RWPE2 (cell line): Measurements from ENCODE around the gene RBM6.
"Not testable (repeated sequence)": the region's sequence is repeated elsewhere in the genome, so short reads cannot be mapped to it uniquely, and the experiment has no call there.

Source experiments
- ATAC-seq: fragments of 200-7000 bp; cut with Tn5 transposase; 3 replicates; pipeline ENCODE4 v1.9.1; 2021; ENCODE audit warnings: low read depth
- DNase-seq: peaks from one replicate; pipeline ENCODE4 v3.0.0-alpha.2; 2020; ENCODE audit warnings: low spot score
- H3K27ac ChIP-seq: fragments of 450-650 bp; 2 replicates; pipeline ENCODE4 v1.5.1; 2017; ENCODE audit warnings: mild to moderate bottlenecking; ENCODE audit not compliant: poor library complexity, severe bottlenecking
- H3K27me3 ChIP-seq: fragments of 250-450 bp; sonication (Bioruptor Pico); 2 replicates; pipeline ENCODE4 v1.5.1; 2021; ENCODE audit warnings: mild to moderate bottlenecking, moderate library complexity; ENCODE audit not compliant: insufficient read depth, poor library complexity, severe bottlenecking
- H3K36me3 ChIP-seq: fragments of 250-450 bp; sonication (Bioruptor Pico); 2 replicates; pipeline ENCODE4 v1.5.1; 2020; ENCODE audit warnings: low read depth, mild to moderate bottlenecking, moderate library complexity
- H3K4me1 ChIP-seq: fragments of 250-450 bp; sonication (Bioruptor Pico); 2 replicates; pipeline ENCODE4 v1.5.1; 2021; ENCODE audit warnings: mild to moderate bottlenecking, moderate library complexity; ENCODE audit not compliant: insufficient read depth, poor library complexity, severe bottlenecking
- H3K4me3 ChIP-seq: fragments of 250-450 bp; sonication (Bioruptor Pico); 2 replicates; pipeline ENCODE4 v1.5.1; 2021; ENCODE audit warnings: mild to moderate bottlenecking, moderate library complexity; ENCODE audit not compliant: severe bottlenecking
- H3K9me3 ChIP-seq: fragments of 250-450 bp; sonication (Bioruptor Pico); 2 replicates; pipeline ENCODE4 v1.5.1; 2021; ENCODE audit warnings: mild to moderate bottlenecking, moderate library complexity; ENCODE audit not compliant: severe bottlenecking
- CTCF ChIP-seq: fragments of 450-650 bp; IDR thresholded peaks from one replicate; pipeline ENCODE4 v1.5.1; 2017; ENCODE audit warnings: mild to moderate bottlenecking, moderate library complexity; ENCODE audit not compliant: poor library complexity, severe bottlenecking

Gene RBM6

GRCh38 chr3:50015918-50016317 is 76.0 kb downstream of the RBM6 start:
- no peaks in the 10 kb centered on the region for H3K4me1 ChIP-seq
- no peak overlapping the region for H3K27ac ChIP-seq
- peaks cover 12% of the 10 kb centered on the region for H3K36me3 ChIP-seq
- H3K27me3 ChIP-seq: no peaks in the 10 kb centered on the region
- DNase-seq: no peak
- no peak overlapping the region for H3K4me3 ChIP-seq
- ATAC-seq: no peak
- H3K9me3 ChIP-seq: peaks cover 2% of the 10 kb centered on the region
- no peak for TF ChIP-seq CTCF

GRCh38 chr3:50028346-50028745 is 88.4 kb downstream of the RBM6 start:
- Histone ChIP-seq H3K9me3 (no peaks in the 10 kb centered on the region), H3K4me1 (no peaks in the 10 kb centered on the region), H3K27ac (no peak overlapping the region), H3K36me3 (peaks cover 19% of the 10 kb centered on the region), H3K4me3 (no peak overlapping the region), H3K27me3 (no peaks in the 10 kb centered on the region)
- TF ChIP-seq CTCF: no peak
- DNase-seq: no peak
- ATAC-seq: no peak

- H3K27ac ChIP-seq, H3K4me1 ChIP-seq, H3K4me3 ChIP-seq, H3K27me3 ChIP-seq, H3K9me3 ChIP-seq, ATAC-seq, DNase-seq: not testable (repeated sequence)
- H3K36me3 ChIP-seq: peaks cover 11% of the 10 kb centered on the region; the same call in 1 of the 2 replicates
Observed at GRCh38 chr3:50031201-50031600, 91.3 kb downstream of the RBM6 start.

DNA sequence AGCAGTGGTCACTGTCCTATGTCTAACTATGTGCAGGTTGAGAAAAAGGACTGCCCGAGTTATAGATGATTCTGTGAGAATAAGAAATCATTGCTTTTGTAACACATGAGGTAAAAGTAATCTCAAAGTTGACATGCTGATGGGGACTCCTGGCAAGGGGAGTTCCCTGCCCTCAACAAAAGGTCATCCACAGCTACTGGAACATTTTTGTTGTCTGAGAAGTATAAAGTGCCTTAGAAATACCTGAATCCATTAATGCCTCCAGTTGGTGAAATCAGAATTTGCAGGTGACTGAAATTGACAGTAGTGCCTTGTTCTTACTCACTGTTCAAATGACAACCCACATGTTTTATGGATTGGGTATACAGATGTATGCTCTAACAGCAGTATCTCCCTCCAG is 105.0 kb downstream of the RBM6 start:
- Histone ChIP-seq H3K36me3 (peaks cover 17% of the 10 kb centered on the region), H3K4me1 (no peaks in the 10 kb centered on the region), H3K4me3 (no peak overlapping the region), H3K27ac (no peak overlapping the region), H3K27me3 (no peaks in the 10 kb centered on the region), H3K9me3 (no peaks in the 10 kb centered on the region)
- no peak for TF ChIP-seq CTCF
- ATAC-seq (no peak), DNase-seq (no peak)

DNA sequence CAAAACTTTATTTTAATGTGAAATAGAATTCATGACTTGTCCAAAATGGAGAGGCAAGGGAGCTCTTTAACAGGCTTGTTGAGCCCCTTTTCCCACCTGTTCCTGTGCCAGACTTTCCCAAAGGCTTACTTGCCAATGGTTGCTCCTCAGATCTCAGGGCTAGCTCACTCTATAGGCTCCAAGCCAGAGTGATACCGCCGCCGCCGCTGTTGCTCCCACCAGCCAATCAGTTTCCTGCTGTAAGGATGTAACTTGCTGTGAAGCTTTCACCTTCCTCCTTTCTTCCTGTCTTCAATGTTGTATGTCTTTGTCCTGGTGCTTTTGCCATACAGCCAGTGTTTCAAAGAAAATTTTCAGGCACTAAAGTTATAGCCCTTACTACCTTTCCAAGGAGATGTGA is 107.5 kb downstream of the RBM6 start:
- no peaks in the 10 kb centered on the region for H3K4me1 ChIP-seq
- H3K9me3 ChIP-seq: no peaks in the 10 kb centered on the region
- H3K4me3 ChIP-seq: no peak overlapping the region
- no peak overlapping the region for H3K27ac ChIP-seq
- H3K27me3 ChIP-seq: no peaks in the 10 kb centered on the region
- TF ChIP-seq CTCF: no peak
- DNase-seq: no peak
- no peak for ATAC-seq
- H3K36me3 ChIP-seq: peaks cover 23% of the 10 kb centered on the region
